Measurements from ENCODE around the gene SPOCK1.

Gene SPOCK1

GRCh38 chr5:137381555-137381954, 117.6 kb downstream of the SPOCK1 start:
- in situ Hi-C loops (cut with HindIII; ENCODE audit: low pct_ligation_motif_present, low sequenced_read_pairs), result no loop called here
- H3K27ac ChIP-seq, result no peak overlapping the region
- no peak for TF ChIP-seq CTCF (IDR thresholded peaks at IDR 0.05; ENCODE audit: low read depth, low read length, missing control alignments)

GRCh38 chr5:137379555-137380286, 119.4 kb downstream of the SPOCK1 start:
- no peak for TF ChIP-seq CTCF (IDR thresholded peaks at IDR 0.05; ENCODE audit: low read depth, low read length, missing control alignments)
- Histone ChIP-seq H3K36me3 (replicated peaks) (no peaks in the 10 kb centered on the region), H3K27me3 (replicated peaks) (no peaks in the 10 kb centered on the region), H3K27ac (no peak overlapping the region), H3K4me3 (ENCODE audit: low read depth, low read length) (no peak overlapping the region)
- in situ Hi-C loops (cut with HindIII; ENCODE audit: low pct_ligation_motif_present, low sequenced_read_pairs), result no loop called here
- DNase-seq, result no peak

More at GRCh38 chr5:137381555-137381954, 117.6 kb downstream of the SPOCK1 start:
- no peak overlapping the region for H3K4me3 ChIP-seq (ENCODE audit: low read depth, low read length)
- no peaks in the 10 kb centered on the region for H3K36me3 ChIP-seq (replicated peaks)
- DNase-seq, result no peak
- H3K27me3 ChIP-seq (replicated peaks), result no peaks in the 10 kb centered on the region

DNA sequence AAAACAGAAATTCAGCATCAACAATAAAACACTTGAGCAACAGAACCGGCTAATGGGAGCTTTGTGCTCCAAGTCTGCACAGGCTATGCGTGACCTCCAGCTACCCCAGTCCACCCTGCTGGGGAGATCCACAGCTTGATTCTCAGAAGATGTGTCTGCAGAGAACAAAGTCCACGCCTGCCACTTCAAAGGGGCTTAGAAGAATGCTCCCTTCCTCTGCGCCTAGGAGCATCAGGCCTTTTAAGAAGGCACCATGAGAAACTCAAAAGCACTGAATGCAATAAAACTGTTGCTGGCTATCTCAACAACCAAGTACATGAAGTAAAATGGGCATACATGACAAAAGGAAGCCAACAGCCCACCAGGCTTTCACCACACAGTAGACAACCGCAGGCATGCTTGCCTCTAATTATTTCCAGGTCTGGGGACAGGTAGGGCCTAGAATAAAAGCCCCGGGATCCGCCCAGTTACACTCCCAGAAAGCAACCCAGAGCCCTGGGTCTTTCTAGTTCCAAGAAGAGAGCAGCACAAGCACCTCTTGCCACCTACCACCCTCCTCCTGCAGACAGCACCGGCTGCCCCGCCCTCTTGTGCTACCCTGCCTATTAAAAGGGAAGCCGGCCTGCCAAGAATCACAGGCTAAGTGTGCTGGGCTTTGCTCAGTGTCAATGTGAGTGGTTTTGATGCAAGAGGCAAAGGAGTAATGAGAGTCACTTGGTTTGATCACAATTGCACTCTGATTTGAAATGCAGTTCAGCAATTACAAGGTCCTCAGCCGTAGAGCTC, 123.2 kb downstream of the SPOCK1 start:
- no peak for DNase-seq
- Histone ChIP-seq H3K36me3 (replicated peaks) (no peaks in the 10 kb centered on the region), H3K27me3 (replicated peaks) (no peaks in the 10 kb centered on the region), H3K27ac (no peak overlapping the region), H3K4me3 (ENCODE audit: low read depth, low read length) (no peak overlapping the region)
- in situ Hi-C loops (cut with HindIII; ENCODE audit: low pct_ligation_motif_present, low sequenced_read_pairs), result no loop called here
- TF ChIP-seq CTCF (IDR thresholded peaks at IDR 0.05; ENCODE audit: low read depth, low read length, missing control alignments), result no peak

- no peak for TF ChIP-seq CTCF (IDR thresholded peaks at IDR 0.05; ENCODE audit: low read depth, low read length, missing control alignments)
- in situ Hi-C loops (cut with HindIII; ENCODE audit: low pct_ligation_motif_present, low sequenced_read_pairs), result no loop called here
These were observed 124.9 kb downstream of the SPOCK1 start for GRCh38 chr5:137374110-137374714.

DNA sequence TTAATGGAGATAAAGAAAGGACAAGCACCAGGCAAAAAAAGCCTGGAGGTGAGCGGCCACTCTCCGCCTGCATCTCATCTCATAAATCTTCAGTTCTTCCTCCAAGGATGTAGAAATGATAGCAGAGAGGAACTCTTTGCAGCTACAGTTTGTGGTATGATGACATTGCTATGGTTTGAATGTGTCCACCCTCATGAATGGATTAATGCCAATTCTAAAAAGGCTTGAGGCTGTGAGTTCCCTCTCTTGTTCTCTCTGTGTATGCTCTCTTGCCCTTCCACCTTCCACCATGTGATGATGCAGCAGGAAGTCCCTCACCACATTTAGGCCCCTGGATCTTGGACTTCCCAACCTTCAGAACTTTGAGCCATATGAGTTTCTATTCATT, 126.4 kb downstream of the SPOCK1 start:
- no peaks in the 10 kb centered on the region for H3K27me3 ChIP-seq (replicated peaks)
- no peak overlapping the region for H3K4me3 ChIP-seq (ENCODE audit: low read depth, low read length)
- no peak overlapping the region for H3K27ac ChIP-seq
- in situ Hi-C loops (cut with HindIII; ENCODE audit: low pct_ligation_motif_present, low sequenced_read_pairs), result no loop called here
- DNase-seq, result no peak
- no peaks in the 10 kb centered on the region for H3K36me3 ChIP-seq (replicated peaks)
- no peak for TF ChIP-seq CTCF (IDR thresholded peaks at IDR 0.05; ENCODE audit: low read depth, low read length, missing control alignments)

More at GRCh38 chr5:137374110-137374714, 124.9 kb downstream of the SPOCK1 start:
- H3K27me3 ChIP-seq (replicated peaks), result no peaks in the 10 kb centered on the region
- no peak overlapping the region for H3K27ac ChIP-seq
- DNase-seq, result no peak
- H3K36me3 ChIP-seq (replicated peaks), result no peaks in the 10 kb centered on the region
- H3K4me3 ChIP-seq (ENCODE audit: low read depth, low read length), result no peak overlapping the region
